ENCODE data around the gene RBP5. TPM values are rescaled to one million over a fixed set of nuclear protein-coding genes. Genes with fewer than 3 reads are reported as not detected.

The RBP5 gene
- total and polyA plus RNA-seq, 10 donors, result 55.5 to 170 (median 105) TPM

GRCh38 chr12:7100239-7100638 is 28.4 kb downstream of the RBP5 start:
- Histone ChIP-seq H3K27me3 (replicated peaks in 1 of 7) (no peaks in the 10 kb centered on the region), H3K27ac (no peak overlapping the region), H3K9me3 (peaks cover 0 to under 1% (median 0%) of the 10 kb centered on the region in 8 donors), H3K4me3 (no peak overlapping the region), H3K36me3 (peaks cover 0 to 93% (median 26%) of the 10 kb centered on the region in 6 donors), H3K4me1 (peaks cover 0 to 56% (median 7%) of the 10 kb centered on the region in 6 donors)
- no peak for DNase-seq
- intact Hi-C loops (cut with DNase I; ENCODE audit: low total_unique reads), result no loop called here
- TF ChIP-seq POLR2A (IDR thresholded peaks at IDR 0.05) (no peak), POLR2AphosphoS5 (IDR thresholded peaks at IDR 0.05) (no peak), CTCF (IDR thresholded peaks at IDR 0.05 in 8 of 11, conservative IDR thresholded peaks at IDR 0.05 in 3 of 11) (no peak)
- WGBS, 5 donors, result 78 to 94% (median 86%) methylated on average over 4 of the region's 4 CpGs

GRCh38 chr12:7099290-7099996 is 29.2 kb downstream of the RBP5 start:
- Histone ChIP-seq H3K27me3 (replicated peaks in 1 of 7) (no peaks in the 10 kb centered on the region), H3K9me3 (no peaks in the 10 kb centered on the region), H3K4me1 (peaks cover 0 to 51% (median 7%) of the 10 kb centered on the region in 6 donors), H3K27ac (no peak overlapping the region), H3K4me3 (no peak overlapping the region), H3K36me3 (peaks cover 0 to 85% (median 24%) of the 10 kb centered on the region in 6 donors)
- 76 to 88% (median 84%) methylated on average over 9 of the region's 9 CpGs for WGBS, 5 donors
- intact Hi-C loops (cut with DNase I; ENCODE audit: low total_unique reads), result loop anchor here (10.0 kb wide), 1 partner anchor 85 kb away; the partner anchor contains the start of gene LPCAT3
- TF ChIP-seq CTCF (IDR thresholded peaks at IDR 0.05 in 8 of 11, conservative IDR thresholded peaks at IDR 0.05 in 3 of 11), result no peak
- TF ChIP-seq POLR2AphosphoS5 (IDR thresholded peaks at IDR 0.05), result no peak
- TF ChIP-seq POLR2A (IDR thresholded peaks at IDR 0.05), result no peak
- DNase-seq, result no peak

- 83 to 93% (median 85%) methylated on average over 17 to 19 of the region's 19 CpGs for WGBS, 5 donors
- H3K4me1 ChIP-seq, result peaks cover 0 to 50% (median 19%) of the 10 kb centered on the region in 6 donors
- intact Hi-C loops (cut with DNase I; ENCODE audit: low total_unique reads), result loop anchor here (10.0 kb wide), 1 partner anchor 82 kb away; the partner anchor contains the start of gene LPCAT3
- DNase-seq, result no peak
- H3K9me3 ChIP-seq, result no peaks in the 10 kb centered on the region
- H3K36me3 ChIP-seq, result peaks cover 0 to 60% (median 16%) of the 10 kb centered on the region in 6 donors
- H3K4me3 ChIP-seq, result no peak overlapping the region
- H3K27ac ChIP-seq, result no peak overlapping the region
- TF ChIP-seq POLR2A (IDR thresholded peaks at IDR 0.05), result no peak
- TF ChIP-seq POLR2AphosphoS5 (IDR thresholded peaks at IDR 0.05), result peak in 2 of 3 donors; percentile 1 to 27
- H3K27me3 ChIP-seq (replicated peaks in 1 of 7), result no peaks in the 10 kb centered on the region
Observed at GRCh38 chr12:7096979-7097378, 31.7 kb downstream of the RBP5 start.

GRCh38 chr12:7096006-7096932 is 32.4 kb downstream of the RBP5 start:
- Histone ChIP-seq H3K36me3 (peaks cover 0 to 53% (median 10%) of the 10 kb centered on the region in 6 donors), H3K27me3 (replicated peaks in 1 of 7) (no peaks in the 10 kb centered on the region), H3K4me1 (peaks cover 0 to 52% (median 24%) of the 10 kb centered on the region in 6 donors), H3K4me3 (no peak overlapping the region), H3K27ac (no peak overlapping the region), H3K9me3 (no peaks in the 10 kb centered on the region)
- DNase-seq, result no peak
- TF ChIP-seq CTCF (IDR thresholded peaks at IDR 0.05 in 8 of 11, conservative IDR thresholded peaks at IDR 0.05 in 3 of 11) (no peak), POLR2A (IDR thresholded peaks at IDR 0.05) (no peak), POLR2AphosphoS5 (IDR thresholded peaks at IDR 0.05) (peak; percentile 28 to 68 (median 35))
- intact Hi-C loops (cut with DNase I; ENCODE audit: low total_unique reads), result loop anchor here (10.0 kb wide), 1 partner anchor 81 kb away; the partner anchor contains the start of gene LPCAT3
- 86 to 89% (median 87%) methylated on average over 21 to 26 of the region's 26 CpGs for WGBS, 5 donors

Measured in spleen (tissue), 11 donors.